HepG2 (cell line): ENCODE results near the gene SENP5. TPM values are rescaled to one million over a fixed set of nuclear protein-coding genes. Genes with fewer than 3 reads are reported as not detected.

Experiments
- ATAC-seq: fragments of 200-7000 bp; cut with Tn5 transposase; 3 replicates; pipeline ENCODE4 v1.9.1; 2020; ENCODE audit warnings: mild to moderate bottlenecking, moderate library complexity
- BruUV-seq: library from RNA; stranded (reverse); fragments of 400-500 nt; replicated peaks from 2 replicates; lab custom pipeline; 2021; lab: Mats Ljungman, UMichigan
- CTCF ChIA-PET: fragments of 300-600 bp; formaldehyde crosslinking; extraction: SDS; loops from one replicate; lab custom pipeline; 2021; ENCODE audit warnings: low total read pairs, inconsistent platforms, low intra/inter-chr PET ratio; lab: Yijun Ruan, JAX
- POLR2A ChIA-PET: fragments of 350-600 bp; sonication (Branson Sonifier 250); formaldehyde crosslinking; loops from one replicate; lab custom pipeline; 2020; ENCODE audit warnings: antibody characterized with exemption, inconsistent platforms; lab: Yijun Ruan, JAX
- DNase-seq: peaks from one replicate; pipeline ENCODE4 v3.0.0-alpha.2; 2015; ENCODE audit warnings: low spot score
- FAIRE-seq: peaks from 3 replicates; lab custom pipeline; 2011; peaks lifted over from hg19 to GRCh38; lab: Jason Lieb, UNC
- H2AFZ ChIP-seq: one replicate; pipeline ENCODE4 v1.6.1; 2011; ENCODE audit warnings: low read length, inconsistent platforms
- H3K27ac ChIP-seq: fragments of 300-600 bp; 3 replicates; pipeline ENCODE4 v1.8.0; 2011; ENCODE audit warnings: mixed run types, mild to moderate bottlenecking, mixed read lengths, low read length, inconsistent platforms; ENCODE audit not compliant: insufficient read depth; ENCODE audit errors: extremely low read length
- H3K27me3 ChIP-seq, 2 experiments: fragments of 200-600 bp in 1 of 2; 2 replicates in 1 of 2; 3 replicates in 1 of 2; pipeline versions ENCODE4 v1.6.0 to v1.8.0; 2011; ENCODE audit warnings: low read length in 2 of 2, mild to moderate bottlenecking in 2 of 2, moderate library complexity in 2 of 2, inconsistent platforms in 1 of 2; ENCODE audit not compliant: insufficient read depth in 2 of 2, control insufficient read depth in 1 of 2
- H3K36me3 ChIP-seq, 2 experiments: fragments of 200-600 bp in 1 of 2; replicated peaks in 1 of 2; 2 replicates in 1 of 2; 3 replicates in 1 of 2; pipeline versions ENCODE4 v1.5.1 to v1.8.0; 2011; ENCODE audit warnings: low read length in 2 of 2, inconsistent platforms in 1 of 2; ENCODE audit not compliant: insufficient read depth in 2 of 2, control insufficient read depth in 1 of 2
- H3K4me1 ChIP-seq: 2 replicates; pipeline ENCODE4 v1.5.1; 2012; ENCODE audit warnings: low read length, inconsistent platforms; ENCODE audit not compliant: insufficient read depth
- H3K4me2 ChIP-seq: 2 replicates; pipeline ENCODE4 v1.6.0; 2011; ENCODE audit warnings: low read depth, low read length, inconsistent platforms
- H3K4me3 ChIP-seq, 3 experiments: fragments of 200-600 bp in 1 of 3; sonication (generic), shearing (Covaris generic) in 1 of 3; replicated peaks in 1 of 3; 2 replicates each; pipeline ENCODE4 v1.5.1; 2011 to 2016; ENCODE audit warnings: low read length in 3 of 3, inconsistent platforms in 2 of 3, low read depth in 2 of 3, mild to moderate bottlenecking in 2 of 3, control low read depth in 1 of 3, mixed read lengths in 1 of 3; ENCODE audit not compliant: insufficient read depth in 1 of 3
- H3K79me2 ChIP-seq: one replicate; pipeline ENCODE4 v1.6.1; 2011; ENCODE audit warnings: low read length, inconsistent platforms; ENCODE audit not compliant: insufficient read depth
- H3K9ac ChIP-seq: 2 replicates; pipeline ENCODE4 v1.6.0; 2011; ENCODE audit warnings: mild to moderate bottlenecking, low read depth, low read length, inconsistent platforms; ENCODE audit not compliant: insufficient read depth
- H3K9me3 ChIP-seq: 2 replicates; pipeline ENCODE4 v1.5.1; 2012; ENCODE audit warnings: mild to moderate bottlenecking, low read length
- H4K20me1 ChIP-seq: 2 replicates; pipeline ENCODE4 v1.6.0; 2011; ENCODE audit warnings: inconsistent platforms, mild to moderate bottlenecking, low read length, moderate library complexity; ENCODE audit not compliant: insufficient read depth
- AGO1 ChIP-seq: fragments of 200-400 bp; formaldehyde crosslinking; IDR thresholded peaks from 2 replicates; pipeline ENCODE4 v1.6.1; 2017; ENCODE audit warnings: mild to moderate bottlenecking, low read depth, low read length, moderate library complexity; ENCODE audit not compliant: poor library complexity, severe bottlenecking
- CHD4 ChIP-seq: fragments of 200-600 bp; sonication (generic); IDR thresholded peaks from 2 replicates; pipeline ENCODE4 v1.7.0; 2017; ENCODE audit warnings: mild to moderate bottlenecking, low read length, borderline replicate concordance
- CSRNP2 ChIP-seq: sonication (generic); formaldehyde crosslinking; conservative IDR thresholded peaks from 2 replicates; pipeline ENCODE4 v1.8.0; 2022; ENCODE audit warnings: low read depth, missing genetic modification reagents
- HOXA5 ChIP-seq: sonication (generic); formaldehyde crosslinking; IDR thresholded peaks from 2 replicates; pipeline ENCODE4 v1.4.0; 2020; ENCODE audit warnings: missing genetic modification reagents
- MEIS1 ChIP-seq: sonication (generic); formaldehyde crosslinking; IDR thresholded peaks from 2 replicates; pipeline ENCODE4 v1.9.0; 2021; ENCODE audit warnings: mild to moderate bottlenecking, missing genetic modification reagents, moderate library complexity, borderline replicate concordance
- MLX ChIP-seq: IDR thresholded peaks from 2 replicates; pipeline ENCODE4 v1.6.1; 2016
- NCOA2 ChIP-seq: sonication (generic); formaldehyde crosslinking; IDR thresholded peaks from 2 replicates; pipeline ENCODE4 v1.8.0; 2022; ENCODE audit warnings: inconsistent platforms
- NCOR1 ChIP-seq: fragments of 200-600 bp; sonication (generic); IDR thresholded peaks from 2 replicates; pipeline ENCODE4 v1.7.0; 2017; ENCODE audit warnings: antibody characterized with exemption, low read length, borderline replicate concordance
- NFE2L1 ChIP-seq: sonication (generic); formaldehyde crosslinking; IDR thresholded peaks from 2 replicates; pipeline ENCODE4 v1.4.0; 2020; ENCODE audit warnings: missing genetic modification reagents, mild to moderate bottlenecking, borderline replicate concordance
- NONO ChIP-seq, 2 experiments: fragments of 450-650 bp in 1 of 2; sonication (generic) in 1 of 2; formaldehyde crosslinking in 1 of 2; IDR thresholded peaks in 1 of 2; conservative IDR thresholded peaks in 1 of 2; 2 replicates each; pipeline versions ENCODE4 v1.6.1 to v1.8.0; 2017 to 2022; ENCODE audit warnings: mild to moderate bottlenecking in 1 of 2, missing genetic modification reagents in 1 of 2, moderate library complexity in 1 of 2
- SKIL ChIP-seq: sonication (generic); formaldehyde crosslinking; IDR thresholded peaks from 2 replicates; pipeline ENCODE4 v1.8.0; 2022; ENCODE audit warnings: missing genetic modification reagents, mild to moderate bottlenecking, moderate library complexity, borderline replicate concordance
- SNAPC5 ChIP-seq: sonication (generic); formaldehyde crosslinking; IDR thresholded peaks from 2 replicates; pipeline ENCODE4 v1.8.1; 2023; ENCODE audit warnings: mild to moderate bottlenecking, missing genetic modification reagents, borderline replicate concordance
- WIZ ChIP-seq: sonication (generic); formaldehyde crosslinking; IDR thresholded peaks from 2 replicates; pipeline ENCODE4 v1.5.1; 2020; ENCODE audit warnings: mild to moderate bottlenecking, missing genetic modification reagents
- ZBTB8A ChIP-seq: sonication (generic); formaldehyde crosslinking; IDR thresholded peaks from 2 replicates; pipeline ENCODE4 v1.4.0; 2020; ENCODE audit warnings: mild to moderate bottlenecking, low read depth, missing genetic modification reagents, borderline replicate concordance
- ZFP90 ChIP-seq: sonication (generic); formaldehyde crosslinking; IDR thresholded peaks from 2 replicates; pipeline ENCODE4 v1.8.0; 2022; ENCODE audit warnings: missing genetic modification reagents, mild to moderate bottlenecking, inconsistent platforms, borderline replicate concordance
- ZNF234 ChIP-seq: sonication (generic); formaldehyde crosslinking; conservative IDR thresholded peaks from 2 replicates; pipeline ENCODE4 v1.5.1; 2020; ENCODE audit warnings: mild to moderate bottlenecking, missing genetic modification reagents
- ZNF260 ChIP-seq: sonication (generic); formaldehyde crosslinking; IDR thresholded peaks from 2 replicates; pipeline ENCODE4 v1.4.0; 2020; ENCODE audit warnings: missing genetic modification reagents, low read depth, mild to moderate bottlenecking, borderline replicate concordance
- ZNF337 ChIP-seq: sonication (generic); formaldehyde crosslinking; IDR thresholded peaks from 2 replicates; pipeline ENCODE4 v1.5.1; 2020; ENCODE audit warnings: missing genetic modification reagents, low read depth, mild to moderate bottlenecking, borderline replicate concordance
- ZNF468 ChIP-seq: sonication (generic); formaldehyde crosslinking; IDR thresholded peaks from 2 replicates; pipeline ENCODE4 v1.8.0; 2022; ENCODE audit warnings: mild to moderate bottlenecking, moderate library complexity, missing genetic modification reagents
- WGBS: methylation state at CpG from one replicate; pipeline ENCODE4 v1.1.6; 2017; ENCODE audit warnings: low lambda C conversion rate; 5-methylcytosine and 5-hydroxymethylcytosine counted together
- in situ Hi-C: cut with HindIII; loops from 2 replicates; pipeline ENCODE4 v1.10.0; 2017; ENCODE audit warnings: low pct_unique_long_range_greater_than_20kb; ENCODE audit not compliant: extremely low pct_ligation_motif_present
- intact Hi-C: fragments of 100-400 bp; cut with micrococcal nuclease; formaldehyde crosslinking; loops from one replicate; pipeline ENCODE4 v1.10.0; 2022; ENCODE audit not compliant: unreplicated experiment
- polyA plus RNA-seq, 8 experiments: library from polyadenylated mRNA; depleted of rRNA in 3 of 8; stranded (reverse) in 7 of 8; unstranded in 1 of 8; fragments of >200 nt; fragmentation: Illumina TruSeq in 4 of 8; extraction: Trizol in 4 of 8; gene quantifications; 2 replicates each; pipeline versions ENCODE4 v1.2.1 to v1.2.3, GENCODE V29; 2011 to 2016; ENCODE audit warnings: low read depth in 4 of 8, missing spikeins in 1 of 8, mixed read lengths in 1 of 8; ENCODE audit not compliant: insufficient read depth in 1 of 8
- total RNA-seq, 5 experiments: library from RNA; depleted of rRNA; stranded (reverse); fragments of >200 nt; fragmentation: Illumina TruSeq; extraction: Trizol; gene quantifications; 2 replicates each; pipeline ENCODE4 v1.2.3, GENCODE V29; 2016; ENCODE audit warnings: low read depth in 1 of 5

Gene SENP5
- total and polyA plus RNA-seq, 2 of the 13 experiments (the other 11 are each of a cell fraction or from before 2014, with no cell fraction given) = 17.6 to 30.9 TPM

GRCh38 chr3:196842567-196843434 lies 24.9 kb upstream of the SENP5 start:
- intact Hi-C loops (no loop called here), in situ Hi-C loops (no loop called here)
- H3K9me3 ChIP-seq = 0 out of 2 replicates have a peak, but pooled peaks cover under 1% of the 10 kb centered on the region
- H3K4me2 ChIP-seq = peak overlapping the region; percentile 64
- no peak overlapping the region for H3K4me3 ChIP-seq
- H3K4me1 ChIP-seq = peaks cover 48% of the 10 kb centered on the region
- no peak overlapping the region for H3K27ac ChIP-seq
- no peak for ATAC-seq
- no TSS peak for BruUV-seq
- DNase-seq = peak; percentile 21
- POLR2A ChIA-PET = no interaction called here
- 69% methylated on average over 17 of the region's 17 CpGs for WGBS
- FAIRE-seq = no peak
- H3K27me3 ChIP-seq = no peaks in the 10 kb centered on the region
- H2AFZ ChIP-seq = no peak overlapping the region
- CTCF ChIA-PET = no interaction called here
- H3K36me3 ChIP-seq = no peaks in the 10 kb centered on the region
- H4K20me1 ChIP-seq = no peaks in the 10 kb centered on the region
- H3K9ac ChIP-seq = no peak overlapping the region
- H3K79me2 ChIP-seq = no peaks in the 10 kb centered on the region
- TF ChIP-seq CHD4 = 0 out of 2 replicates have a peak, but pooled peaks have one; percentile 15
- TF ChIP-seq WIZ (CRISPR knock-in tag) = no peak
- no peak for TF ChIP-seq ZBTB8A (CRISPR knock-in tag)
- TF ChIP-seq MEIS1 (CRISPR knock-in tag) = no peak
- no peak for TF ChIP-seq SNAPC5 (CRISPR knock-in tag)
- TF ChIP-seq ZNF260 (CRISPR knock-in tag) = no peak
- no peak for TF ChIP-seq MLX
- TF ChIP-seq NCOA2 (CRISPR knock-in tag) = no peak
- no peak for TF ChIP-seq CSRNP2 (CRISPR knock-in tag)
- no peak for TF ChIP-seq NFE2L1
- TF ChIP-seq ZNF337 (CRISPR knock-in tag) = no peak
- TF ChIP-seq ZNF468 (CRISPR knock-in tag) = no peak
- no peak for TF ChIP-seq ZFP90 (CRISPR knock-in tag)
- TF ChIP-seq NCOR1 = no peak
- TF ChIP-seq HOXA5 (CRISPR knock-in tag) = no peak
- no peak for TF ChIP-seq SKIL (CRISPR knock-in tag)
- TF ChIP-seq AGO1 = no peak
- no peak for TF ChIP-seq ZNF234 (CRISPR knock-in tag)
- no peak for TF ChIP-seq NONO (IDR thresholded peaks at IDR 0.05)
- TF ChIP-seq NONO (CRISPR knock-in tag; conservative IDR thresholded peaks at IDR 0.05) = no peak
